Stimulated activated naive B cell treated with anti-CD40 and anti-IgM and Interleukin-4, amounts not matched to agents 10 μg/mL and 1 μg/mL and 100 μg/mL, for 72 hours (primary cell): ENCODE results near the gene BICRAL.
A peak's percentile ranks its signal among the peaks of the same experiment; 100 is the strongest.
"Not testable (repeated sequence)": the region's sequence is repeated elsewhere in the genome, so short reads cannot be mapped to it uniquely, and the experiment has no call there.

Experiments used
- ATAC-seq, 2 donors: fragments of 150-1000 bp; cut with Tn5 transposase; replicated peaks; 2 replicates each; pipeline ENCODE4 v1.10.0; 2021; ENCODE audit warnings: moderate library complexity in 1 of 2
- DNase-seq: peaks from one replicate; pipeline ENCODE4 v3.0.0; 2021
- H3K27ac Mint-ChIP-seq: one replicate; pipeline ENCODE4 v1.8.0; 2022; ENCODE audit warnings: mild to moderate bottlenecking, mixed read lengths
- H3K27me3 Mint-ChIP-seq, 2 donors: one replicate each; pipeline ENCODE4 v1.8.0; 2022; ENCODE audit warnings: mixed read lengths in 2 of 2
- H3K36me3 Mint-ChIP-seq, 2 donors: one replicate each; pipeline ENCODE4 v1.8.0; 2022; ENCODE audit warnings: mixed read lengths in 2 of 2, mild to moderate bottlenecking in 1 of 2
- H3K4me1 Mint-ChIP-seq, 2 donors: one replicate each; pipeline ENCODE4 v1.8.0; 2022; ENCODE audit warnings: mixed read lengths in 2 of 2, mild to moderate bottlenecking in 1 of 2
- H3K4me3 Mint-ChIP-seq, 2 donors: one replicate each; pipeline ENCODE4 v1.8.0; 2022; ENCODE audit warnings: mild to moderate bottlenecking in 2 of 2, mixed read lengths in 2 of 2, moderate library complexity in 1 of 2
- H3K9me3 Mint-ChIP-seq, 2 donors: one replicate each; pipeline ENCODE4 v1.8.0; 2022; ENCODE audit warnings: mixed read lengths in 2 of 2, mild to moderate bottlenecking in 1 of 2

The BICRAL gene

GRCh38 chr6:42796171-42796570, 14.3 kb downstream of the BICRAL start:
- peaks cover 8 to 9% of the 10 kb centered on the region in 2 donors for H3K4me1 Mint-ChIP-seq
- H3K9me3 Mint-ChIP-seq = no peaks in the 10 kb centered on the region
- no peaks in the 10 kb centered on the region for H3K27me3 Mint-ChIP-seq
- no peak for DNase-seq
- ATAC-seq = no peak
- H3K27ac Mint-ChIP-seq = no peak overlapping the region
- no peak overlapping the region for H3K4me3 Mint-ChIP-seq
- peaks cover 6 to 7% of the 10 kb centered on the region in 2 donors for H3K36me3 Mint-ChIP-seq

GRCh38 chr6:42797696-42798095, 15.8 kb downstream of the BICRAL start:
- ATAC-seq, DNase-seq, H3K36me3 Mint-ChIP-seq, H3K4me1 Mint-ChIP-seq, H3K4me3 Mint-ChIP-seq, H3K9me3 Mint-ChIP-seq, H3K27me3 Mint-ChIP-seq: not testable (repeated sequence)
- peak overlapping the region; percentile 73 for H3K27ac Mint-ChIP-seq

GRCh38 chr6:42805297-42805861, 23.5 kb downstream of the BICRAL start:
- Mint-ChIP-seq H3K27ac (peak overlapping the region; percentile 48), H3K4me1 (peaks cover 1 to 10% of the 10 kb centered on the region in 2 donors), H3K27me3 (no peaks in the 10 kb centered on the region), H3K36me3 (peaks cover 3 to 5% of the 10 kb centered on the region in 2 donors), H3K4me3 (no peak overlapping the region), H3K9me3 (no peaks in the 10 kb centered on the region)
- DNase-seq (no peak), ATAC-seq (no peak)

- not testable (repeated sequence) for H3K27ac Mint-ChIP-seq, H3K9me3 Mint-ChIP-seq
These were observed 24.5 kb downstream of the BICRAL start for GRCh38 chr6:42806359-42806758.

GRCh38 chr6:42808492-42809483, 26.9 kb downstream of the BICRAL start:
- Mint-ChIP-seq H3K36me3 (peaks cover 5 to 6% of the 10 kb centered on the region in 2 donors), H3K9me3 (no peaks in the 10 kb centered on the region), H3K27ac (no peak overlapping the region), H3K4me3 (no peak overlapping the region), H3K4me1 (peaks cover 1 to 30% of the 10 kb centered on the region in 2 donors), H3K27me3 (no peaks in the 10 kb centered on the region)
- ATAC-seq = no peak
- DNase-seq = no peak

More at GRCh38 chr6:42806359-42806758, 24.5 kb downstream of the BICRAL start:
- not testable (repeated sequence) for ATAC-seq, H3K36me3 Mint-ChIP-seq, DNase-seq, H3K27me3 Mint-ChIP-seq, H3K4me1 Mint-ChIP-seq, H3K4me3 Mint-ChIP-seq

GRCh38 chr6:42813074-42813645, 31.3 kb downstream of the BICRAL start:
- H3K27me3 Mint-ChIP-seq = no peaks in the 10 kb centered on the region
- H3K4me3 Mint-ChIP-seq = peak overlapping the region in 1 of 2 donors; percentile 28
- peaks cover 2 to 3% of the 10 kb centered on the region in 2 donors for H3K36me3 Mint-ChIP-seq
- peaks cover 3 to 24% of the 10 kb centered on the region in 2 donors for H3K4me1 Mint-ChIP-seq
- H3K27ac Mint-ChIP-seq = peak overlapping the region; percentile 71
- DNase-seq (no peak), ATAC-seq (peak; percentile 58 to 64)
- no peaks in the 10 kb centered on the region for H3K9me3 Mint-ChIP-seq

GRCh38 chr6:42813906-42814444, 32.1 kb downstream of the BICRAL start:
- peak overlapping the region; percentile 67 for H3K27ac Mint-ChIP-seq
- H3K9me3 Mint-ChIP-seq = no peaks in the 10 kb centered on the region

GRCh38 chr6:42815726-42816125, 33.9 kb downstream of the BICRAL start:
- H3K4me1 Mint-ChIP-seq = peaks cover 14 to 45% of the 10 kb centered on the region in 2 donors
- H3K27me3 Mint-ChIP-seq, H3K9me3 Mint-ChIP-seq, H3K27ac Mint-ChIP-seq, ATAC-seq, DNase-seq, H3K36me3 Mint-ChIP-seq, H3K4me3 Mint-ChIP-seq: not testable (repeated sequence)

More at GRCh38 chr6:42813906-42814444, 32.1 kb downstream of the BICRAL start:
- no peak for DNase-seq
- no peaks in the 10 kb centered on the region for H3K27me3 Mint-ChIP-seq
- no peak overlapping the region for H3K4me3 Mint-ChIP-seq
- peak; percentile 54 to 74 for ATAC-seq
- H3K36me3 Mint-ChIP-seq = peaks cover 2 to 3% of the 10 kb centered on the region in 2 donors
- H3K4me1 Mint-ChIP-seq = peaks cover 6 to 30% of the 10 kb centered on the region in 2 donors

GRCh38 chr6:42817907-42818306, 36.1 kb downstream of the BICRAL start:
- no peaks in the 10 kb centered on the region for H3K27me3 Mint-ChIP-seq

GRCh38 chr6:42818416-42818815, 36.6 kb downstream of the BICRAL start:
- no peak for DNase-seq
- ATAC-seq = no peak
- Mint-ChIP-seq H3K36me3 (peaks cover 0 to 4% of the 10 kb centered on the region in 2 donors), H3K27me3 (no peaks in the 10 kb centered on the region), H3K9me3 (no peaks in the 10 kb centered on the region), H3K27ac (peak overlapping the region; percentile 52), H3K4me1 (peaks cover 22 to 36% of the 10 kb centered on the region in 2 donors), H3K4me3 (no peak overlapping the region)

More at GRCh38 chr6:42817907-42818306, 36.1 kb downstream of the BICRAL start:
- H3K36me3 Mint-ChIP-seq = peaks cover 0 to 4% of the 10 kb centered on the region in 2 donors
- DNase-seq (no peak), ATAC-seq (no peak)
- peaks cover 22 to 41% of the 10 kb centered on the region in 2 donors for H3K4me1 Mint-ChIP-seq
- no peak overlapping the region for H3K4me3 Mint-ChIP-seq
- H3K27ac Mint-ChIP-seq = no peak overlapping the region
- no peaks in the 10 kb centered on the region for H3K9me3 Mint-ChIP-seq

- H3K27ac Mint-ChIP-seq = peak overlapping the region; percentile 52
- DNase-seq (no peak), ATAC-seq (peak in 1 of 2 donors; percentile 67)
- H3K9me3 Mint-ChIP-seq = no peaks in the 10 kb centered on the region
- H3K4me3 Mint-ChIP-seq = no peak overlapping the region
- peaks cover 0 to 4% of the 10 kb centered on the region in 2 donors for H3K36me3 Mint-ChIP-seq
- no peaks in the 10 kb centered on the region for H3K27me3 Mint-ChIP-seq
- peaks cover 22 to 32% of the 10 kb centered on the region in 2 donors for H3K4me1 Mint-ChIP-seq
These were observed 37.0 kb downstream of the BICRAL start for GRCh38 chr6:42818878-42819277.

GRCh38 chr6:42819803-42820511, 38.1 kb downstream of the BICRAL start:
- H3K4me1 Mint-ChIP-seq = peaks cover 21 to 29% of the 10 kb centered on the region in 2 donors
- H3K27ac Mint-ChIP-seq = peak overlapping the region; percentile 42
- H3K4me3 Mint-ChIP-seq = no peak overlapping the region
- H3K36me3 Mint-ChIP-seq = peaks cover 0 to 4% of the 10 kb centered on the region in 2 donors
- no peaks in the 10 kb centered on the region for H3K27me3 Mint-ChIP-seq
- ATAC-seq (peak; percentile 42 to 46), DNase-seq (no peak)
- H3K9me3 Mint-ChIP-seq = no peaks in the 10 kb centered on the region

- H3K36me3 Mint-ChIP-seq = peaks cover 0 to 4% of the 10 kb centered on the region in 2 donors
- ATAC-seq = no peak
- H3K4me1 Mint-ChIP-seq = peaks cover 21 to 29% of the 10 kb centered on the region in 2 donors
- H3K9me3 Mint-ChIP-seq = no peaks in the 10 kb centered on the region
- H3K27me3 Mint-ChIP-seq = no peaks in the 10 kb centered on the region
- no peak overlapping the region for H3K4me3 Mint-ChIP-seq
- DNase-seq = no peak
- no peak overlapping the region for H3K27ac Mint-ChIP-seq
These were observed 38.9 kb downstream of the BICRAL start for GRCh38 chr6:42820512-42821340.
